ENCODE measurements around the gene POMGNT2. TPM values are rescaled to one million over a fixed set of nuclear protein-coding genes. Genes with fewer than 3 reads are reported as not detected.

The POMGNT2 gene
- total and polyA plus RNA-seq, 2 experiments from 2014 or later: 10.7 to 26.1 TPM

- Histone ChIP-seq H4K20me1 (replicated peaks; ENCODE audit: insufficient read depth) (no peaks in the 10 kb centered on the region), H2AFZ (no peak overlapping the region), H3K9me2 (ENCODE audit: insufficient read depth) (peaks cover 17% of the 10 kb centered on the region; the same call in 1 of the 2 replicates), H3F3A (replicated peaks; ENCODE audit: low read depth) (no peaks in the 10 kb centered on the region), H3K27me3 (ENCODE audit: insufficient read depth) (no peaks in the 10 kb centered on the region), H3K79me2 (replicated peaks; ENCODE audit: insufficient read depth) (no peaks in the 10 kb centered on the region), H3K4me1 (ENCODE audit: insufficient read depth) (no peaks in the 10 kb centered on the region), H3K36me3 (ENCODE audit: insufficient read depth) (peaks cover 11% of the 10 kb centered on the region), H3K4me2 (no peak overlapping the region), H3K27ac (ENCODE audit: low read depth) (no peak overlapping the region), H3K4me3 (no peak overlapping the region)
- H3K36me3 Mint-ChIP-seq (ENCODE audit: low read depth): peaks cover 54% of the 10 kb centered on the region
- no peak for ATAC-seq
- H3K4me1 Mint-ChIP-seq: no peaks in the 10 kb centered on the region
- no peak overlapping the region for H3K4me3 Mint-ChIP-seq
- TF ChIP-seq JUNB (IDR thresholded peaks at IDR 0.05; ENCODE audit: unreplicated experiment): no peak
- TF ChIP-seq REST (IDR thresholded peaks at IDR 0.05; ENCODE audit: unreplicated experiment): no peak
- TF ChIP-seq ZNF462 (CRISPR knock-in tag; IDR thresholded peaks at IDR 0.05): no peak
- TF ChIP-seq NANOG (IDR thresholded peaks at IDR 0.05; ENCODE audit: borderline replicate concordance): no peak
- no peak for TF ChIP-seq ZNF331 (CRISPR knock-in tag; IDR thresholded peaks at IDR 0.05; ENCODE audit: low read depth)
- TF ChIP-seq POLR2AphosphoS5 (IDR thresholded peaks at IDR 0.05; ENCODE audit: low read depth): no peak
- no peak for TF ChIP-seq ETS1 (IDR thresholded peaks at IDR 0.05)
- no peak for TF ChIP-seq CREB1 (CRISPR knock-in tag; IDR thresholded peaks at IDR 0.05; ENCODE audit: low read depth)
- TF ChIP-seq EZH2phosphoT487 (IDR thresholded peaks at IDR 0.05; ENCODE audit: unreplicated experiment): no peak
- no peak for TF ChIP-seq EZH2 (IDR thresholded peaks at IDR 0.05; ENCODE audit: low read depth, unreplicated experiment)
- no peak for DNase-seq (ENCODE audit: low spot score)
- H3K27me3 Mint-ChIP-seq (ENCODE audit: insufficient read depth, low read depth, poor library complexity): peaks cover 3% of the 10 kb centered on the region
- H3K27ac Mint-ChIP-seq: no peak overlapping the region
- H3K9me3 Mint-ChIP-seq: peaks cover 56% of the 10 kb centered on the region
Observed at GRCh38 chr3:43043793-43044192, 62.1 kb downstream of the POMGNT2 start.
